ENCODE data around the gene G6PC1.
"Not testable (repeated sequence)": the region's sequence is repeated elsewhere in the genome, so short reads cannot be mapped to it uniquely, and the experiment has no call there.

Gene G6PC1

GRCh38 chr17:42873932-42874695, 26.5 kb upstream of the G6PC1 start:
- H3K4me1 ChIP-seq (ENCODE audit: control insufficient read depth, insufficient read depth, low read length, poor library complexity, severe bottlenecking); H3K9me3 ChIP-seq (ENCODE audit: control insufficient read depth, low read length); H3K27me3 ChIP-seq (replicated peaks; ENCODE audit: control insufficient read depth, insufficient read depth, low read length, poor library complexity, severe bottlenecking); H3K36me3 ChIP-seq (ENCODE audit: control insufficient read depth, insufficient read depth, low read length); H3K4me3 ChIP-seq (ENCODE audit: insufficient read depth, low read depth, low read length, poor library complexity, severe bottlenecking); H3K27ac ChIP-seq (ENCODE audit: insufficient read depth, low read length, poor library complexity, severe bottlenecking); DNase-seq: not testable (repeated sequence)

- no peaks in the 10 kb centered on the region for H3K4me1 ChIP-seq (ENCODE audit: control insufficient read depth, insufficient read depth, low read length, poor library complexity, severe bottlenecking)
- no peak overlapping the region for H3K27ac ChIP-seq (ENCODE audit: insufficient read depth, low read length, poor library complexity, severe bottlenecking)
- no peaks in the 10 kb centered on the region for H3K9me3 ChIP-seq (ENCODE audit: control insufficient read depth, low read length)
- H3K4me3 ChIP-seq (ENCODE audit: insufficient read depth, low read depth, low read length, poor library complexity, severe bottlenecking): no peak overlapping the region
- no peak for DNase-seq
- no peaks in the 10 kb centered on the region for H3K27me3 ChIP-seq (replicated peaks; ENCODE audit: control insufficient read depth, insufficient read depth, low read length, poor library complexity, severe bottlenecking)
- H3K36me3 ChIP-seq (ENCODE audit: control insufficient read depth, insufficient read depth, low read length): no peaks in the 10 kb centered on the region
These were observed 23.6 kb upstream of the G6PC1 start for GRCh38 chr17:42877037-42877436.

GRCh38 chr17:42878123-42878880, 22.3 kb upstream of the G6PC1 start:
- Histone ChIP-seq H3K4me3 (ENCODE audit: insufficient read depth, low read depth, low read length, poor library complexity, severe bottlenecking) (no peak overlapping the region), H3K27me3 (replicated peaks; ENCODE audit: control insufficient read depth, insufficient read depth, low read length, poor library complexity, severe bottlenecking) (no peaks in the 10 kb centered on the region), H3K27ac (ENCODE audit: insufficient read depth, low read length, poor library complexity, severe bottlenecking) (no peak overlapping the region), H3K9me3 (ENCODE audit: control insufficient read depth, low read length) (no peaks in the 10 kb centered on the region), H3K4me1 (ENCODE audit: control insufficient read depth, insufficient read depth, low read length, poor library complexity, severe bottlenecking) (no peaks in the 10 kb centered on the region), H3K36me3 (ENCODE audit: control insufficient read depth, insufficient read depth, low read length) (no peaks in the 10 kb centered on the region)
- DNase-seq: no peak

GRCh38 chr17:42878924-42879595, 21.5 kb upstream of the G6PC1 start:
- H3K27ac ChIP-seq (ENCODE audit: insufficient read depth, low read length, poor library complexity, severe bottlenecking): no peak overlapping the region

GRCh38 chr17:42879596-42879985, 21.0 kb upstream of the G6PC1 start:
- Histone ChIP-seq H3K36me3 (ENCODE audit: control insufficient read depth, insufficient read depth, low read length) (no peaks in the 10 kb centered on the region), H3K4me3 (ENCODE audit: insufficient read depth, low read depth, low read length, poor library complexity, severe bottlenecking) (no peak overlapping the region), H3K9me3 (ENCODE audit: control insufficient read depth, low read length) (no peaks in the 10 kb centered on the region), H3K4me1 (ENCODE audit: control insufficient read depth, insufficient read depth, low read length, poor library complexity, severe bottlenecking) (no peaks in the 10 kb centered on the region), H3K27ac (ENCODE audit: insufficient read depth, low read length, poor library complexity, severe bottlenecking) (no peak overlapping the region), H3K27me3 (replicated peaks; ENCODE audit: control insufficient read depth, insufficient read depth, low read length, poor library complexity, severe bottlenecking) (no peaks in the 10 kb centered on the region)
- no peak for DNase-seq

More at GRCh38 chr17:42878924-42879595, 21.5 kb upstream of the G6PC1 start:
- Histone ChIP-seq H3K4me3 (ENCODE audit: insufficient read depth, low read depth, low read length, poor library complexity, severe bottlenecking) (no peak overlapping the region), H3K36me3 (ENCODE audit: control insufficient read depth, insufficient read depth, low read length) (no peaks in the 10 kb centered on the region), H3K4me1 (ENCODE audit: control insufficient read depth, insufficient read depth, low read length, poor library complexity, severe bottlenecking) (no peaks in the 10 kb centered on the region), H3K27me3 (replicated peaks; ENCODE audit: control insufficient read depth, insufficient read depth, low read length, poor library complexity, severe bottlenecking) (no peaks in the 10 kb centered on the region), H3K9me3 (ENCODE audit: control insufficient read depth, low read length) (no peaks in the 10 kb centered on the region)
- no peak for DNase-seq

GRCh38 chr17:42880776-42881310, 19.8 kb upstream of the G6PC1 start:
- Histone ChIP-seq H3K36me3 (ENCODE audit: control insufficient read depth, insufficient read depth, low read length) (no peaks in the 10 kb centered on the region), H3K27me3 (replicated peaks; ENCODE audit: control insufficient read depth, insufficient read depth, low read length, poor library complexity, severe bottlenecking) (no peaks in the 10 kb centered on the region)

GRCh38 chr17:42881706-42882105, 18.9 kb upstream of the G6PC1 start:
- H3K4me3 ChIP-seq (ENCODE audit: insufficient read depth, low read depth, low read length, poor library complexity, severe bottlenecking); H3K9me3 ChIP-seq (ENCODE audit: control insufficient read depth, low read length); H3K27me3 ChIP-seq (replicated peaks; ENCODE audit: control insufficient read depth, insufficient read depth, low read length, poor library complexity, severe bottlenecking); H3K4me1 ChIP-seq (ENCODE audit: control insufficient read depth, insufficient read depth, low read length, poor library complexity, severe bottlenecking); DNase-seq; H3K36me3 ChIP-seq (ENCODE audit: control insufficient read depth, insufficient read depth, low read length); H3K27ac ChIP-seq (ENCODE audit: insufficient read depth, low read length, poor library complexity, severe bottlenecking): not testable (repeated sequence)

More at GRCh38 chr17:42880776-42881310, 19.8 kb upstream of the G6PC1 start:
- Histone ChIP-seq H3K9me3 (ENCODE audit: control insufficient read depth, low read length) (no peaks in the 10 kb centered on the region), H3K4me3 (ENCODE audit: insufficient read depth, low read depth, low read length, poor library complexity, severe bottlenecking) (no peak overlapping the region), H3K27ac (ENCODE audit: insufficient read depth, low read length, poor library complexity, severe bottlenecking) (no peak overlapping the region), H3K4me1 (ENCODE audit: control insufficient read depth, insufficient read depth, low read length, poor library complexity, severe bottlenecking) (no peaks in the 10 kb centered on the region)
- DNase-seq: no peak

- Histone ChIP-seq H3K9me3 (ENCODE audit: control insufficient read depth, low read length) (no peaks in the 10 kb centered on the region), H3K4me3 (ENCODE audit: insufficient read depth, low read depth, low read length, poor library complexity, severe bottlenecking) (no peak overlapping the region), H3K27me3 (replicated peaks; ENCODE audit: control insufficient read depth, insufficient read depth, low read length, poor library complexity, severe bottlenecking) (no peaks in the 10 kb centered on the region), H3K4me1 (ENCODE audit: control insufficient read depth, insufficient read depth, low read length, poor library complexity, severe bottlenecking) (no peaks in the 10 kb centered on the region), H3K27ac (ENCODE audit: insufficient read depth, low read length, poor library complexity, severe bottlenecking) (no peak overlapping the region), H3K36me3 (ENCODE audit: control insufficient read depth, insufficient read depth, low read length) (no peaks in the 10 kb centered on the region)
- no peak for DNase-seq
These were observed 18.4 kb upstream of the G6PC1 start for GRCh38 chr17:42882166-42882565.

- H3K27me3 ChIP-seq (replicated peaks; ENCODE audit: control insufficient read depth, insufficient read depth, low read length, poor library complexity, severe bottlenecking): no peaks in the 10 kb centered on the region
- H3K36me3 ChIP-seq (ENCODE audit: control insufficient read depth, insufficient read depth, low read length): no peaks in the 10 kb centered on the region
- no peaks in the 10 kb centered on the region for H3K9me3 ChIP-seq (ENCODE audit: control insufficient read depth, low read length)
- no peaks in the 10 kb centered on the region for H3K4me1 ChIP-seq (ENCODE audit: control insufficient read depth, insufficient read depth, low read length, poor library complexity, severe bottlenecking)
- no peak overlapping the region for H3K4me3 ChIP-seq (ENCODE audit: insufficient read depth, low read depth, low read length, poor library complexity, severe bottlenecking)
- H3K27ac ChIP-seq (ENCODE audit: insufficient read depth, low read length, poor library complexity, severe bottlenecking): no peak overlapping the region
- no peak for DNase-seq
These were observed 16.6 kb upstream of the G6PC1 start for GRCh38 chr17:42883802-42884558.

All from effector memory CD4-positive, alpha-beta T cell (primary cell).